Measurements from ENCODE around the gene ATG5.

ATG5 gene

GRCh38 chr6:106168097-106168888 is 157.3 kb downstream of the ATG5 start:
- Histone ChIP-seq H3K79me2 (ENCODE audit: insufficient read depth, low read length) (no peaks in the 10 kb centered on the region), H3K9me3 (ENCODE audit: insufficient read depth, low read length) (no peaks in the 10 kb centered on the region), H4K20me1 (ENCODE audit: low read depth, low read length) (no peaks in the 10 kb centered on the region), H3K27ac (ENCODE audit: low read depth, low read length) (no peak overlapping the region), H3K36me3 (ENCODE audit: low read length) (no peaks in the 10 kb centered on the region), H3K4me3 (ENCODE audit: insufficient read depth, low read length, poor library complexity, severe bottlenecking) (no peak overlapping the region), H3K27me3 (ENCODE audit: low read length) (no peaks in the 10 kb centered on the region), H3F3A (ENCODE audit: insufficient read depth) (no peaks in the 10 kb centered on the region), H3K9ac (ENCODE audit: low read length) (no peak overlapping the region), H3K4me2 (ENCODE audit: low read depth, low read length, poor library complexity, severe bottlenecking) (no peak overlapping the region), H2AFZ (ENCODE audit: low read depth, low read length, severe bottlenecking) (no peak overlapping the region), H3K9me2 (replicated peaks; ENCODE audit: insufficient read depth, low read length) (no peaks in the 10 kb centered on the region)
- TF ChIP-seq EZH2phosphoT487 (conservative IDR thresholded peaks at IDR 0.05; ENCODE audit: low read length) = no peak
- TF ChIP-seq, protein P1, sequence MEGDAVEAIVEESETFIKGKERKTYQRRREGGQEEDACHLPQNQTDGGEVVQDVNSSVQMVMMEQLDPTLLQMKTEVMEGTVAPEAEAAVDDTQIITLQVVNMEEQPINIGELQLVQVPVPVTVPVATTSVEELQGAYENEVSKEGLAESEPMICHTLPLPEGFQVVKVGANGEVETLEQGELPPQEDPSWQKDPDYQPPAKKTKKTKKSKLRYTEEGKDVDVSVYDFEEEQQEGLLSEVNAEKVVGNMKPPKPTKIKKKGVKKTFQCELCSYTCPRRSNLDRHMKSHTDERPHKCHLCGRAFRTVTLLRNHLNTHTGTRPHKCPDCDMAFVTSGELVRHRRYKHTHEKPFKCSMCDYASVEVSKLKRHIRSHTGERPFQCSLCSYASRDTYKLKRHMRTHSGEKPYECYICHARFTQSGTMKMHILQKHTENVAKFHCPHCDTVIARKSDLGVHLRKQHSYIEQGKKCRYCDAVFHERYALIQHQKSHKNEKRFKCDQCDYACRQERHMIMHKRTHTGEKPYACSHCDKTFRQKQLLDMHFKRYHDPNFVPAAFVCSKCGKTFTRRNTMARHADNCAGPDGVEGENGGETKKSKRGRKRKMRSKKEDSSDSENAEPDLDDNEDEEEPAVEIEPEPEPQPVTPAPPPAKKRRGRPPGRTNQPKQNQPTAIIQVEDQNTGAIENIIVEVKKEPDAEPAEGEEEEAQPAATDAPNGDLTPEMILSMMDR (IDR thresholded peaks at IDR 0.05; ENCODE audit: insufficient read depth, low read length, poor library complexity, severe bottlenecking) = no peak

GRCh38 chr6:106167096-106167814 is 158.3 kb downstream of the ATG5 start:
- H3F3A ChIP-seq (ENCODE audit: insufficient read depth) = no peaks in the 10 kb centered on the region

GRCh38 chr6:106165885-106166485 is 159.6 kb downstream of the ATG5 start:
- no peaks in the 10 kb centered on the region for H3K27me3 ChIP-seq (ENCODE audit: low read length)
- H3K4me2 ChIP-seq (ENCODE audit: low read depth, low read length, poor library complexity, severe bottlenecking) = no peak overlapping the region
- no peaks in the 10 kb centered on the region for H3K9me2 ChIP-seq (replicated peaks; ENCODE audit: insufficient read depth, low read length)
- no peaks in the 10 kb centered on the region for H3K36me3 ChIP-seq (ENCODE audit: low read length)
- H4K20me1 ChIP-seq (ENCODE audit: low read depth, low read length) = no peaks in the 10 kb centered on the region
- no peaks in the 10 kb centered on the region for H3K9me3 ChIP-seq (ENCODE audit: insufficient read depth, low read length)
- H3K4me3 ChIP-seq (ENCODE audit: insufficient read depth, low read length, poor library complexity, severe bottlenecking) = no peak overlapping the region
- no peaks in the 10 kb centered on the region for H3F3A ChIP-seq (ENCODE audit: insufficient read depth)
- TF ChIP-seq, protein P1 (IDR thresholded peaks at IDR 0.05; ENCODE audit: insufficient read depth, low read length, poor library complexity, severe bottlenecking) = no peak
- TF ChIP-seq EZH2phosphoT487 (conservative IDR thresholded peaks at IDR 0.05; ENCODE audit: low read length) = no peak
- H2AFZ ChIP-seq (ENCODE audit: low read depth, low read length, severe bottlenecking) = no peak overlapping the region
- H3K27ac ChIP-seq (ENCODE audit: low read depth, low read length) = no peak overlapping the region
- no peaks in the 10 kb centered on the region for H3K79me2 ChIP-seq (ENCODE audit: insufficient read depth, low read length)
- H3K9ac ChIP-seq (ENCODE audit: low read length) = no peak overlapping the region

More at GRCh38 chr6:106167096-106167814, 158.3 kb downstream of the ATG5 start:
- H3K27ac ChIP-seq (ENCODE audit: low read depth, low read length) = no peak overlapping the region
- no peaks in the 10 kb centered on the region for H3K9me3 ChIP-seq (ENCODE audit: insufficient read depth, low read length)
- no peaks in the 10 kb centered on the region for H3K36me3 ChIP-seq (ENCODE audit: low read length)
- H3K4me2 ChIP-seq (ENCODE audit: low read depth, low read length, poor library complexity, severe bottlenecking) = no peak overlapping the region
- TF ChIP-seq EZH2phosphoT487 (conservative IDR thresholded peaks at IDR 0.05; ENCODE audit: low read length) = no peak
- H3K9ac ChIP-seq (ENCODE audit: low read length) = no peak overlapping the region
- H3K4me3 ChIP-seq (ENCODE audit: insufficient read depth, low read length, poor library complexity, severe bottlenecking) = no peak overlapping the region
- no peaks in the 10 kb centered on the region for H3K9me2 ChIP-seq (replicated peaks; ENCODE audit: insufficient read depth, low read length)
- H2AFZ ChIP-seq (ENCODE audit: low read depth, low read length, severe bottlenecking) = no peak overlapping the region
- no peaks in the 10 kb centered on the region for H3K27me3 ChIP-seq (ENCODE audit: low read length)
- no peaks in the 10 kb centered on the region for H3K79me2 ChIP-seq (ENCODE audit: insufficient read depth, low read length)
- no peaks in the 10 kb centered on the region for H4K20me1 ChIP-seq (ENCODE audit: low read depth, low read length)

Measured in SU-DHL-6 (cell line).